ENCODE measurements around the gene BLTP3B.

DNA sequence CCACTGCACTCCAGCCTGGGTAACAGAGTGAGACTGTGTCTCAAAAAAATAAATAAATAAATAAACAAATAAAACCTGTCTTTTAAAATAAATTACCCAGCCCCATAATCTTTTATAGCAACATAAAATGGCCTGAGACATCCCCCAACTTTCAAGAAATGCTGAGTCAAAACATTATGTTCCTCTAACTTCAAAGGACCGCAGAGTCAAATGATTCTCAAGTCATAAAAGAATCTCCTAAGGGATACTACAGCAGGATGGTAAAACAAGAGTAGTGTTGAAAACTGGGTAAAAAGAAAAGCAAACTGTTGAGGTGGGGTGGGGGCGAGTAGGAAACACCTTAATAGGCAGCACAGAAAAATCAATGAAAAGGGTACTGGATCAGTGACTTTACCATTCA is 9.5 kb downstream of the BLTP3B start:
- TF ChIP-seq, protein P1, sequence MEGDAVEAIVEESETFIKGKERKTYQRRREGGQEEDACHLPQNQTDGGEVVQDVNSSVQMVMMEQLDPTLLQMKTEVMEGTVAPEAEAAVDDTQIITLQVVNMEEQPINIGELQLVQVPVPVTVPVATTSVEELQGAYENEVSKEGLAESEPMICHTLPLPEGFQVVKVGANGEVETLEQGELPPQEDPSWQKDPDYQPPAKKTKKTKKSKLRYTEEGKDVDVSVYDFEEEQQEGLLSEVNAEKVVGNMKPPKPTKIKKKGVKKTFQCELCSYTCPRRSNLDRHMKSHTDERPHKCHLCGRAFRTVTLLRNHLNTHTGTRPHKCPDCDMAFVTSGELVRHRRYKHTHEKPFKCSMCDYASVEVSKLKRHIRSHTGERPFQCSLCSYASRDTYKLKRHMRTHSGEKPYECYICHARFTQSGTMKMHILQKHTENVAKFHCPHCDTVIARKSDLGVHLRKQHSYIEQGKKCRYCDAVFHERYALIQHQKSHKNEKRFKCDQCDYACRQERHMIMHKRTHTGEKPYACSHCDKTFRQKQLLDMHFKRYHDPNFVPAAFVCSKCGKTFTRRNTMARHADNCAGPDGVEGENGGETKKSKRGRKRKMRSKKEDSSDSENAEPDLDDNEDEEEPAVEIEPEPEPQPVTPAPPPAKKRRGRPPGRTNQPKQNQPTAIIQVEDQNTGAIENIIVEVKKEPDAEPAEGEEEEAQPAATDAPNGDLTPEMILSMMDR (conservative IDR thresholded peaks at IDR 0.05), result no peak
- TF ChIP-seq EZH2 (IDR thresholded peaks at IDR 0.05; ENCODE audit: low read depth), result no peak
